Measurements from ENCODE around the gene CDH22. TPM values are rescaled to one million over a fixed set of nuclear protein-coding genes. Genes with fewer than 3 reads are reported as not detected.

Gene CDH22
- total RNA-seq, 4 donors from 2014 or later, result 0.26 to 1.2 (median 0.35) TPM

- intact Hi-C loops (cut with DNase I; ENCODE audit: low total_unique reads), result no loop called here
- no peaks in the 10 kb centered on the region for H3K36me3 ChIP-seq
- no peak for ATAC-seq
- peaks cover under 1 to 12% (median 9%) of the 10 kb centered on the region in 3 donors for H3K27me3 ChIP-seq
- H3K4me1 ChIP-seq, result peaks cover 10 to 12% of the 10 kb centered on the region in 2 donors
- DNase-seq, result no peak
- in situ Hi-C loops (cut with MboI; ENCODE audit: low sequenced_read_pairs in 4 of 4), result loop anchor here in 1 of 4 donors (25.0 kb wide), 1 partner anchor 197 kb away; no protein-coding TSS in a partner anchor
- no peak overlapping the region for H3K27ac ChIP-seq
- no peaks in the 10 kb centered on the region for H3K9me3 ChIP-seq
- H3K4me3 ChIP-seq, result no peak overlapping the region
- no peak for TF ChIP-seq POLR2A (IDR thresholded peaks at IDR 0.05)
- TF ChIP-seq, protein P1, sequence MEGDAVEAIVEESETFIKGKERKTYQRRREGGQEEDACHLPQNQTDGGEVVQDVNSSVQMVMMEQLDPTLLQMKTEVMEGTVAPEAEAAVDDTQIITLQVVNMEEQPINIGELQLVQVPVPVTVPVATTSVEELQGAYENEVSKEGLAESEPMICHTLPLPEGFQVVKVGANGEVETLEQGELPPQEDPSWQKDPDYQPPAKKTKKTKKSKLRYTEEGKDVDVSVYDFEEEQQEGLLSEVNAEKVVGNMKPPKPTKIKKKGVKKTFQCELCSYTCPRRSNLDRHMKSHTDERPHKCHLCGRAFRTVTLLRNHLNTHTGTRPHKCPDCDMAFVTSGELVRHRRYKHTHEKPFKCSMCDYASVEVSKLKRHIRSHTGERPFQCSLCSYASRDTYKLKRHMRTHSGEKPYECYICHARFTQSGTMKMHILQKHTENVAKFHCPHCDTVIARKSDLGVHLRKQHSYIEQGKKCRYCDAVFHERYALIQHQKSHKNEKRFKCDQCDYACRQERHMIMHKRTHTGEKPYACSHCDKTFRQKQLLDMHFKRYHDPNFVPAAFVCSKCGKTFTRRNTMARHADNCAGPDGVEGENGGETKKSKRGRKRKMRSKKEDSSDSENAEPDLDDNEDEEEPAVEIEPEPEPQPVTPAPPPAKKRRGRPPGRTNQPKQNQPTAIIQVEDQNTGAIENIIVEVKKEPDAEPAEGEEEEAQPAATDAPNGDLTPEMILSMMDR (IDR thresholded peaks at IDR 0.05 in 4 of 5, conservative IDR thresholded peaks at IDR 0.05 in 1 of 5), result no peak
These were observed 26.1 kb upstream of the CDH22 start for GRCh38 chr20:46334303-46334904.

DNA sequence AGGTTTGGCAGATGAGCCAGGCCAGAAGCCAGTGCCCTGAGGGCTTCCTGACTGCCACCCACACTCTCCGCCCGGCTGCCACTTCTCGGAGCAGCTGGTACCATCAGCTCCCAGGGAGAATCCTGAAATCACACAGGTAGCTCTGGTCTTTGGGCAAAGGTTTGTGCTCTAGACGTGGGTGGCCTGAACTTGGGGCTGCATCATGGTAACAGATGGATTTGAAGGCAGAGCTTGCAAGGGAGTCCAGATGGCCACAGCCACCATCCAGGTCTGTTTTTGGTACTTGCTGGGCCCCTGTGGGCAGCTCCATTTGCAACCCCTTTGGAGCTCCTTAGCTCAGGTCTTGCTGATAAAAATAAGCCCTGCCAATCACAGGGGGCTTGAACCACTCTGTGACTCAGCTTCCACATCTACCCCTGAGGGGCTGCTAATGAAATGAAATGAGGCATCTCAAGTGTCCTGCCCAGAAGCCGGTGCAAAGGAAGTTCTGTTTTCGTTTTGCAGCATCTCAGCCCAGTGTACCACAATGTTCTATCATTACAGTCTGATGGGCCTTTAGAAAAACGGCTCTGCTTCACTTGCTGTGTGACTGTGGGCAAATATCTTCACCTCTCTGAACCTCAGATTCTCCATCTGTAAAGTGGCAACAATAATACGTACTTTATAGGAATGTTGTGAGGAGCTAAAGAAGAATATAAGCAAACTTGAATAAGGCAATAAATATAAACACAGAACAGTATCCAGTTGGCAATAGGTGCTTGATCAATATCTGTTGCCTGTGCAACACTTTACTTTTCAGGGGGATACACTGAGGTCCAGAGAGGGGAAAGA lies 25.1 kb upstream of the CDH22 start:
- peaks cover 10 to 12% of the 10 kb centered on the region in 2 donors for H3K4me1 ChIP-seq
- H3K27ac ChIP-seq, result peak overlapping the region in 1 of 4 donors; percentile 43
- TF ChIP-seq, protein P1 (IDR thresholded peaks at IDR 0.05 in 4 of 5, conservative IDR thresholded peaks at IDR 0.05 in 1 of 5), result no peak
- no peak for TF ChIP-seq POLR2A (IDR thresholded peaks at IDR 0.05)
- H3K27me3 ChIP-seq, result peaks cover 0 to 4% (median 0%) of the 10 kb centered on the region in 3 donors
- H3K36me3 ChIP-seq, result no peaks in the 10 kb centered on the region
- DNase-seq, result peak; percentile 48 to 74
- in situ Hi-C loops (cut with MboI; ENCODE audit: low sequenced_read_pairs in 4 of 4) (loop anchor here in 1 of 4 donors (25.0 kb wide), 1 partner anchor 196 kb away; no protein-coding TSS in a partner anchor), intact Hi-C loops (cut with DNase I; ENCODE audit: low total_unique reads) (loop anchor here (1.0 kb wide), 1 partner anchor 10 kb away; no protein-coding TSS in a partner anchor)
- ATAC-seq, result peak in 1 of 2 donors; percentile 1
- H3K4me3 ChIP-seq, result no peak overlapping the region
- H3K9me3 ChIP-seq, result no peaks in the 10 kb centered on the region

GRCh38 chr20:46332373-46333160 lies 24.3 kb upstream of the CDH22 start:
- Histone ChIP-seq H3K36me3 (no peaks in the 10 kb centered on the region), H3K27ac (peak overlapping the region in 2 of 4 donors; percentile 34 to 37), H3K4me3 (no peak overlapping the region), H3K4me1 (peaks cover 10 to 12% of the 10 kb centered on the region in 2 donors), H3K27me3 (no peaks in the 10 kb centered on the region), H3K9me3 (no peaks in the 10 kb centered on the region)
- intact Hi-C loops (cut with DNase I; ENCODE audit: low total_unique reads), result loop anchor here (1.0 kb wide), 1 partner anchor 11 kb away; no protein-coding TSS in a partner anchor
- DNase-seq (no peak), ATAC-seq (peak; percentile 92 to 95)
- TF ChIP-seq, protein P1 (IDR thresholded peaks at IDR 0.05 in 4 of 5, conservative IDR thresholded peaks at IDR 0.05 in 1 of 5), result no peak
- no peak for TF ChIP-seq POLR2A (IDR thresholded peaks at IDR 0.05)
- in situ Hi-C loops (cut with MboI; ENCODE audit: low sequenced_read_pairs in 4 of 4), result loop anchor here in 1 of 4 donors (25.0 kb wide), 1 partner anchor 195 kb away; no protein-coding TSS in a partner anchor

- Histone ChIP-seq H3K4me3 (no peak overlapping the region), H3K27ac (no peak overlapping the region), H3K9me3 (no peaks in the 10 kb centered on the region), H3K4me1 (peaks cover 10 to 12% of the 10 kb centered on the region in 2 donors), H3K36me3 (no peaks in the 10 kb centered on the region), H3K27me3 (no peaks in the 10 kb centered on the region)
- ATAC-seq (no peak), DNase-seq (no peak)
- intact Hi-C loops (cut with DNase I; ENCODE audit: low total_unique reads), result no loop called here
- TF ChIP-seq POLR2A (IDR thresholded peaks at IDR 0.05), result no peak
- TF ChIP-seq, protein P1 (IDR thresholded peaks at IDR 0.05 in 4 of 5, conservative IDR thresholded peaks at IDR 0.05 in 1 of 5), result no peak
- in situ Hi-C loops (cut with MboI; ENCODE audit: low sequenced_read_pairs in 4 of 4), result loop anchor here in 1 of 4 donors (25.0 kb wide), 1 partner anchor 194 kb away; no protein-coding TSS in a partner anchor
These were observed 23.5 kb upstream of the CDH22 start for GRCh38 chr20:46331611-46332361.
